NCI-H748 (cell line): ENCODE measurements around the gene CTU2.

Experiments
- DNase-seq: peaks from one replicate; lab custom pipeline; 2025; ENCODE audit not compliant: unreplicated experiment; lab: John Stamatoyannopoulos, UW

CTU2 gene

DNA sequence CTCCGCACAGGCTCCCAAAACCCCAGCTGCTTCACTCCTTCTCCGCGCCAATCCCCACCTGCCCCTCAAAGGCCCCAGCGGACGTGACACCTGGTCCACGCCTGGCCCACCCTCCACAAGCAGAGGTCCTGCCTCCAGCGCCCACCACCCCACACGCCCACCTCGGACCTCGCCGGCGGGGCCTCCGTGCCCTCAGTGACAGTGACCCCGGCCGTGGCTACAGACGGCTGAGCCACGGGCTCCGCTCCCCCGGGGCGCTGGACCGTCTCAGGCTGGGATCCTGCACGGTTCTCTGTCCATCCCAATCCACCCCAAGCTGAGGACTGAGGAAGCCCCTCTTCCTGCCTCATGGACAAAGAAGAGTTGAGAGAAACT is 53.7 kb downstream of the CTU2 start:
- DNase-seq: no peak

DNA sequence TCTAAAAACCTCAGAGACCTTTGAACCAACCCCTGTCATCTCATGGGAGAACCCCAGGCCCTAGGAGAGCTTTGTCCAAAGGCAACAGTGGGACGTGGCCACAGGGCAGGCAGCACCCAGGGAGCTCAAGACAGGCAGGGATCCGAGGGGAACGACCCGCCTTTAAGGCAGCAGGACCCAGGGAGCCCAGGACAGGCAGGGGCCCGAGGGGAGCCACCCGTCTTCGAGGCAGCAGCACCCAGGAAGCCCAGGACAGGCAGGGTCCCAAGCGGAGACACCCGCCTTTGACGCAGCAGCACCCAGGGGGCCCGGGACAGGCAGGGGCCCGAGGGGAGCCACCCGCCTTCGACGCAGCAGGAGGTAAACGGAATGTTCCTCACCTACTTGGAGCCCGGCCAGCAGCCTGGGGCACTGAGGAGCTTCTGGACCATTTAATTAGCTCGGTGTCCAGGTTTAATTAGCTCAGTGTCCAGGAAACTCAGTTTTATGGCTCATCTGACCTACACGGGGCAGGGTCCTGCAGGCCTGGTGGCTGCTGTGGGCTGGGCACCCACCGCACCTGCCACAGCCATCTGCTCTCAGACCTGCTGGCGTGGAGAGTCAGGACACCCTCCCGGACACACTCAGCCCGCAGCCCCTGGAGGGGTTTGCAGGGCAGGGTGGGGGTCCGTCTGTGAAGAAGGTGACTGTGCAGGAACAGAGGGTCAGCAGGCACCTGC is 54.3 kb downstream of the CTU2 start:
- no peak for DNase-seq

DNA sequence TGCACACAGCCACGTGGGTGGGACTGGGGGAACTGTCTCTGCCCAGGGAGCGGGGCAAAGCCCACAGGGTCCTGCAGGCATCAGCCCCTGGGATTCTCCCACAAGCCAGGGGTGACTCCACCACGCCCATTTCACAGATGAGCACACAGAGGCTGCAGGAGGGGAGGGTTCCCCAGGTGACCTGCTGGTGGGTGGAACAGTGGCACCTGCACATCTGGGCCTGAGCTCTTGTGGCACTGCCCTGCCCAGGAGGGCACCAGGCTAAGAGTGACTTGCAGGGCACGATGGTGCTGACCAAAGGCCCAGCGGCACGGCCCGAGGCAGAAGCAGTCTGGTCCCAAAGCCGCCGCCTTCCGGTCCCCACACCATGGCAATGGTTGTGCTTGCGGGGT is 54.8 kb downstream of the CTU2 start:
- no peak for DNase-seq

DNA sequence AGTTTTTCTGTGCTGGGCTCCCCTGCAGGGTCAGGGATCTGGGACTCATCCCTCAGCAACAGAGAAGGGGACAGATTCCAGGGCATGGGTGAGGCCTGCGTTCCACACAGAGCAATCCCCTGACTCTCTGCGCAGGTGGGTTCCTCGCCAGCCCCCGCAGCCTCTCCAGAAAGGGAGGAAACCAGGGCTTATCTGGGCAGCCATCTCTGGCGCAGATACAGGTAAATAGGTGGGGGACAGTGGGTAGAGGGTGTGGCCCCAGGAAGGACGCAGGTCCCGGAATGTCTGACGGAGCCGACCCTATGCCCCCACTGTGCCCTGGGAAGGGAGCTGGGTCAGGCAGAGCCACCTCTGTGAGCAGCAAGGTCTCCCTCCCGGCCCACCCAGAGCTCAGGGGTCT is 55.5 kb downstream of the CTU2 start:
- DNase-seq: no peak

DNA sequence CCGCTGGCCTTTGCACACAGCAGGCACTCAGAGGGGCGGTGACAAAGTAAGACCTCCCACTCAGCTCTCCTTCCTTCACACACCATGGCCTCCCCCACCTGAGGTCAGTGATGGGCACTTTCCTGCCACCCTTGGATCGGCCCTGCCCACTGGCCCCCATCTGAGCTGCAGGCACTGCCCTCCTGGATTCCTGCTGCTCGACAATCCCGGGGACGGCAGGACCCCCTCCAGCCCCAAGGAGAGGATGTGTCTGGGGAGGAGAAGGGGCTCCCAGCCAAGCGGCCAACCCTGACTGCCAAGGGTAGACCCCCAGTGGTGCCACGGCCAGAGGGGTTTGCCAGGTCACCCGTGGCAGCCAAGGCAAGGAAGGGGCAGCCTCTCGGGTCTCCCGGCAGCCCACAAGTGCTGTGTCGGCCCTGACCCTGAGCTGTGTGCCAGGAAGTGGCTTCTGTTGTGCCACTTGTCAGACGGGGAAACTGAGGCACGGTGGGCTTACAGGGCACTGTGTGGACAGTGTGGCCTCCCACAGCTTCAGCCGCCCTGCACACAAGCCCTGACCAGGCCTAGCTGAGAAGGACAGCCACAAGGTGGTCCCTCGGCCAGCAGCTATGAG is 56.1 kb downstream of the CTU2 start:
- no peak for DNase-seq

DNA sequence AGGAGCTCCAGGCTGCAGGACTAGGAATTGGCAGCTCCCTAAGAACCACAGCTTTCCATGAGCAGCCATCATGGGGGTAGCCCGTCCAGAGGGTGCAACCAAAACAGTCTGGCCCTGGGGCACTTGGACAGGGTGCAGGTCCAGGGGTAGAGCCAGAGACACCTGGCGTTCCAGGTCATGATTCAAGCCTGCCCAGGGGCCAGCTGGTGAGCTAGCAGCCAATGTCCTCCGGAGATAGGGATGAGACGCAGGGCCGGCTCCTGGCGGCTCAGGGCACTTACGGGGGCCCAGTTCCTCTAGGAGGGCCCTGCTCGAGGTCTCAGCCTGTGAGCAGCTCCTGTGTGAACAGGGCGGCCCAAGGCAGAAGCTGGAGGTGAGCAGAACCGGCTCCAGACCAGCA is 56.6 kb downstream of the CTU2 start:
- DNase-seq: no peak

DNA sequence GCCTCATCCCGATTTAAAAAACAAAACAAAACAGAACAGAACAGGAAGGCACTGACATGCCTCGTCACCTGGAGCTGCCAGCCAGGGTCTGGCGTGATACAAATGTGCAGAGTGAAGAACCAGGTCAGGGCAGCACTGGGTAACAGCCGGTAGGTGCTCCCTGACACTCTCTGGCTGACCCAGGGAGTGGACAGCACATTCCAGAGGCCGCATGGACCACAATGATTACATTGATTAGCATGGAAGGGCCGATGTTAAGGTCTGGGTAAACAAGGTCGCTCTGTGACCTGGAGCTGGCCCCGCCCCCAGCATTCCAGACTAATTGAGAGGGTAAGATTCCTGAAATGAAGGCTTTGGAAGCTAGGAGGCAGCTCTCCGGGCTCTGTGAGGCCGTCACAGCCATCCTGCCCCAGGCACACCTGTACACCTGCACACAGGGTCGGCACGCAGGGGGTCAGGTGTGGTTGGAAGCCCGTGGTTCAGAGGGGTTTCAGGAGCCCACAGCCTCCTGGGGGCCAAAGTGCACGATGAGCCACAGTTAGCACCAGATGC is 57.3 kb downstream of the CTU2 start:
- DNase-seq: no peak

DNA sequence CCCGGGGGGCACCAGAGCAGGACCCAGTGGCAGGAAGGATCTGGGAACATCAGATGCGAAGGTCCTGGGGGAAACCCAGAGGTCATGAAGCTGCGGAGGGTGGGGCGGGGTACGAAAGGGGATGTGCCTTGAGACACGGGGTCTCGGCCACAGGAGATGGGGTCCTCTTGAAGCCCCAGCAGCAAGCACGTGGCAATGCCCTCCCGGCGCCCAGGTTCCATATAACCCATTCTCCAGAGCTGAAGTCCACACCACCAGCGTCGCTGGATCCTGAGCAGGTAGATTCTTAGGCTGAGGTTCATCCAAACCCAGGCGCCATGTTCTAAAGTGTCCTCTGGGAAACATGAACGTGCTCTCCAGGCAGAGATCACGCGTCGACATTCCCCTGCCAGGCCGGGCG is 57.8 kb downstream of the CTU2 start:
- no peak for DNase-seq

DNA sequence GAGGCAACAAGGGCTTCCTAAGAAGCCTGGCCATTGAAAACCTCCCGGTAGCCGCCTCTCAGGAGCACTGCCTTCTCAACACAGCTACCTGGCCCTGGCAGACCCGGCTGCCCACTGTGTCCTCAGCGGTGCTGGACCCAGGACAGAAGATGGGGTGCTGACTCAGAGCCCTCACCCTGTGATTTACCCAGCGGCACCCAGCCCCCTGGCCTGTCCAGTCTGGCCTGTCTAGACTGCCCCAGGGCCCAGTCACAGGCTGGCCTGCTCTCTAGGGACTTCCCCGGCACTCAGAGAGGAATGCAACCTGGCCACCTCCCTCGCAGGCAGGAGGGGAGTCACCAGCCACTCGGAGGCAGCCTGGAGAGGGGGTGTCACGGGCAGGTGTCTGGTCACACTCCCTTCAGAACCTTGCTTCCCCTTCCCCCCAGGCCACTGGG is 58.6 kb downstream of the CTU2 start:
- DNase-seq: no peak
